ENCODE results near the gene MUC20. TPM values are rescaled to one million over a fixed set of nuclear protein-coding genes. Genes with fewer than 3 reads are reported as not detected.

The MUC20 gene
- total RNA-seq, 1 donor from 2014 or later, result 0.21 TPM

DNA sequence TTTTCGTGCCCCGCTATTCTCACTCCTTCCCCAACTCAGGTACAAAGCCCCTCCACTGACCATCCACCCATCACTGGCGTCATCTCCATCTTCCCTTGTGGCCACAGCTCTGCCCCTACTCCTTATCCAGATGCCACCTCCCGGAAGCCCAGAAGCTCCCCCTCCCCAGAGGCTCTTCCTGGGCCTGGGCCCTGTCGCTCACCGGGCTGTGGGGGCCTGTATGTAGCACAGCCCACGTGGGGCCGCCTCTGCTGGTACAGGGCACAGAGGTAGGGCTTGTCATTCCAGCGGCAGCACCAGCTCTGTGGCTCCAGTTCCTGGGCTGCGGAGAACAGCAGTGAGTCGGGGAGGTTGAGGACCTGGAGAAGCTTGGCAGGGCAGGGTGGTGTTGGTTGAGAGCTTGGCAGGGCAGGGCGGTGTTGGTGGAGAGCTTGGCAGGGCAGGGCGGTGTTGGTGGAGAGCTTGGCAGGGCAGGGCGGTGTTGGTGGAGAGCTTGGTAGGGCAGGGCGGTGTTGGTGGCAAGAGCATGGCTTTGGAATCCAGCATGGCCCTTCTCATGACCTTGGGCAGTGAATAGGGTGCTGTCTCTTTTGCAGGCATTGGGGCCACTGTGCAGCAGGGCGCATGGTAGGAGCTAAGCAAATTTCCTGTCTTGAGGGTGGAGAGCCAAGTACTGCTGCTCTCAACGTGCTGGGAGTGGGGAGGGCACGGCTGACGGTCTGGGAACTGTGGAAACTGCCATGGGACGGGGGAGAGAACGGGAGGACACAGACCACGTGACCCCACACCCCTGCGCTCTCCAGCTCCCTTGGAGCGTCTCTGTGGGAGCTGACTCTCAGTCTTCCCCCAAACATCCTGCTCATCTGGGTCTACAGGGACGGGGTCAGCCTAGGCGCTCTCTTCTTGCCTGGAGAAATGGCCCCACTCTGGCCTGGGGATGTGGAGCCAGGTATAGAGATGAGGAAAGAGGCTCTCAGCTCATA lies 43.4 kb downstream of the MUC20 start:
- Mint-ChIP-seq H3K36me3 (ENCODE audit: low read depth, unreplicated experiment) (peaks cover 8% of the 10 kb centered on the region), H3K9me3 (ENCODE audit: unreplicated experiment) (no peaks in the 10 kb centered on the region), H3K27ac (ENCODE audit: unreplicated experiment) (no peak overlapping the region), H3K4me1 (ENCODE audit: unreplicated experiment) (peaks cover 3% of the 10 kb centered on the region), H3K4me3 (ENCODE audit: unreplicated experiment) (no peak overlapping the region), H3K27me3 (ENCODE audit: unreplicated experiment) (peaks cover 16% of the 10 kb centered on the region)
- no peak for DNase-seq (ENCODE audit: low spot score)
- TF ChIP-seq, protein P1, sequence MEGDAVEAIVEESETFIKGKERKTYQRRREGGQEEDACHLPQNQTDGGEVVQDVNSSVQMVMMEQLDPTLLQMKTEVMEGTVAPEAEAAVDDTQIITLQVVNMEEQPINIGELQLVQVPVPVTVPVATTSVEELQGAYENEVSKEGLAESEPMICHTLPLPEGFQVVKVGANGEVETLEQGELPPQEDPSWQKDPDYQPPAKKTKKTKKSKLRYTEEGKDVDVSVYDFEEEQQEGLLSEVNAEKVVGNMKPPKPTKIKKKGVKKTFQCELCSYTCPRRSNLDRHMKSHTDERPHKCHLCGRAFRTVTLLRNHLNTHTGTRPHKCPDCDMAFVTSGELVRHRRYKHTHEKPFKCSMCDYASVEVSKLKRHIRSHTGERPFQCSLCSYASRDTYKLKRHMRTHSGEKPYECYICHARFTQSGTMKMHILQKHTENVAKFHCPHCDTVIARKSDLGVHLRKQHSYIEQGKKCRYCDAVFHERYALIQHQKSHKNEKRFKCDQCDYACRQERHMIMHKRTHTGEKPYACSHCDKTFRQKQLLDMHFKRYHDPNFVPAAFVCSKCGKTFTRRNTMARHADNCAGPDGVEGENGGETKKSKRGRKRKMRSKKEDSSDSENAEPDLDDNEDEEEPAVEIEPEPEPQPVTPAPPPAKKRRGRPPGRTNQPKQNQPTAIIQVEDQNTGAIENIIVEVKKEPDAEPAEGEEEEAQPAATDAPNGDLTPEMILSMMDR (IDR thresholded peaks at IDR 0.05; ENCODE audit: unreplicated experiment), result no peak

GRCh38 chr3:195764961-195765706 lies 44.4 kb downstream of the MUC20 start:
- peaks cover 3% of the 10 kb centered on the region for H3K4me1 Mint-ChIP-seq (ENCODE audit: unreplicated experiment)
- no peak overlapping the region for H3K27ac Mint-ChIP-seq (ENCODE audit: unreplicated experiment)
- H3K36me3 Mint-ChIP-seq (ENCODE audit: low read depth, unreplicated experiment), result peaks cover 8% of the 10 kb centered on the region
- DNase-seq (ENCODE audit: low spot score), result no peak
- TF ChIP-seq, protein P1 (IDR thresholded peaks at IDR 0.05; ENCODE audit: unreplicated experiment), result no peak
- no peak overlapping the region for H3K4me3 Mint-ChIP-seq (ENCODE audit: unreplicated experiment)
- no peaks in the 10 kb centered on the region for H3K9me3 Mint-ChIP-seq (ENCODE audit: unreplicated experiment)
- peaks cover 11% of the 10 kb centered on the region for H3K27me3 Mint-ChIP-seq (ENCODE audit: unreplicated experiment)

DNA sequence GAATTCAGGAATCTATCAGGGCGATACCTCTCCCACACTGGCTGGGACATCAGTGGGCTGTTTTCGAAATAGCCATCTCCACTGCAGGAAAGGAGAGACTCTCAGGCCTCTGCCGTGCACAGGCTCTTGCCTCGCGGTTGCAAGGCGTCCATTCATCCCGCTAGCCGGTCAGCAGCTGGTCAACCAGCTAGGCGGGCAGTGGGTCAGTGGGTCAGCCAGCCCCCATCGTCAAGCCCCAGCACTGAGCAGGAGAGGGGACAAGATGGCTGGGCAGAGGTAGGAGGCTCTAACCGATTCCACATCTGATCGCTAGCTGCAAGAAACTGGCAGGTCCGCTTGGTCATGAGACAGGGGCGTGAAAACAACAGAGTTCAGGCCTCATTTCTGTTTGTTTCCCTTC lies 45.9 kb downstream of the MUC20 start:
- Mint-ChIP-seq H3K27me3 (ENCODE audit: unreplicated experiment) (peaks cover 6% of the 10 kb centered on the region), H3K4me3 (ENCODE audit: unreplicated experiment) (no peak overlapping the region), H3K4me1 (ENCODE audit: unreplicated experiment) (peaks cover 3% of the 10 kb centered on the region), H3K9me3 (ENCODE audit: unreplicated experiment) (no peaks in the 10 kb centered on the region), H3K27ac (ENCODE audit: unreplicated experiment) (no peak overlapping the region), H3K36me3 (ENCODE audit: low read depth, unreplicated experiment) (peaks cover 8% of the 10 kb centered on the region)
- DNase-seq (ENCODE audit: low spot score), result no peak
- TF ChIP-seq, protein P1 (IDR thresholded peaks at IDR 0.05; ENCODE audit: unreplicated experiment), result no peak

DNA sequence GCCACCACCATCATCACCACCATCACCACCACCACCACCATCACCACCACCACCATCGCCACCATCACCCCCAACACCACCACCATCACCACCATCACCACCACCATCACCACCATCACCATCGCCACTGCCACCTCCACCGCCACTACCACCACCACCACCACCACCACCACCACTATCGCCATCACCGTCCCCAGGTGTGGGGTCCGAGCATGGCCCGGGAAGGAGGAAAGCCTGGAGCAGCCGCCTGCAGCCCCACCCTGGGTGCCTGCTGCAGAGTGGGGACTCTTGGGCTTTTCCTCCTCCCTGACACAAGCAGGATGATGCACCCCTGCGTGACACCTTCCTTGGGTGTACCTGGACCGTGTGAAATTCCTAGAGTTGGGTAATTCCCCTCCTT lies 47.0 kb downstream of the MUC20 start:
- Mint-ChIP-seq H3K27me3 (ENCODE audit: unreplicated experiment) (peaks cover 10% of the 10 kb centered on the region), H3K4me1 (ENCODE audit: unreplicated experiment) (peaks cover 3% of the 10 kb centered on the region), H3K36me3 (ENCODE audit: low read depth, unreplicated experiment) (peaks cover 8% of the 10 kb centered on the region), H3K4me3 (ENCODE audit: unreplicated experiment) (no peak overlapping the region), H3K9me3 (ENCODE audit: unreplicated experiment) (no peaks in the 10 kb centered on the region), H3K27ac (ENCODE audit: unreplicated experiment) (no peak overlapping the region)
- DNase-seq (ENCODE audit: low spot score), result no peak
- TF ChIP-seq, protein P1 (IDR thresholded peaks at IDR 0.05; ENCODE audit: unreplicated experiment), result no peak

Data from endothelial cell (in vitro differentiated cells).